Measurements from ENCODE around the gene SCUBE1.
A peak's percentile ranks its signal among the peaks of the same experiment; 100 is the strongest.

Gene SCUBE1

GRCh38 chr22:43247546-43248260 is 95.5 kb downstream of the SCUBE1 start:
- Histone ChIP-seq H3K36me3 (ENCODE audit: insufficient read depth, insufficient read length, low read length) (no peaks in the 10 kb centered on the region), H3K9ac (ENCODE audit: insufficient read length, low read depth) (peak overlapping the region; percentile 21), H3K4me1 (ENCODE audit: insufficient read depth, insufficient read length) (peaks cover 2% of the 10 kb centered on the region), H3K27me3 (ENCODE audit: insufficient read depth, insufficient read length) (no peaks in the 10 kb centered on the region), H3K4me3 (ENCODE audit: insufficient read length, low read depth) (no peak overlapping the region), H3K9me3 (ENCODE audit: insufficient read depth, low read length) (no peaks in the 10 kb centered on the region)
- DNase-seq (ENCODE audit: low read depth, low spot score) = no peak
- TF ChIP-seq SUZ12 (IDR thresholded peaks at IDR 0.05; ENCODE audit: extremely low read depth, insufficient read depth, insufficient read length) (no peak), ZNF274 (IDR thresholded peaks at IDR 0.05; ENCODE audit: low read depth, low read length) (no peak), YY1 (IDR thresholded peaks at IDR 0.05; ENCODE audit: insufficient read depth, insufficient read length) (no peak)

- DNase-seq (ENCODE audit: low read depth, low spot score) = no peak
- Histone ChIP-seq H3K9me3 (ENCODE audit: insufficient read depth, low read length) (no peaks in the 10 kb centered on the region), H3K27me3 (ENCODE audit: insufficient read depth, insufficient read length) (no peaks in the 10 kb centered on the region), H3K36me3 (ENCODE audit: insufficient read depth, insufficient read length, low read length) (no peaks in the 10 kb centered on the region), H3K4me1 (ENCODE audit: insufficient read depth, insufficient read length) (peaks cover 2% of the 10 kb centered on the region), H3K9ac (ENCODE audit: insufficient read length, low read depth) (peak overlapping the region; percentile 10), H3K4me3 (ENCODE audit: insufficient read length, low read depth) (no peak overlapping the region)
- no peak for TF ChIP-seq ZNF274 (IDR thresholded peaks at IDR 0.05; ENCODE audit: low read depth, low read length)
- TF ChIP-seq SUZ12 (IDR thresholded peaks at IDR 0.05; ENCODE audit: extremely low read depth, insufficient read depth, insufficient read length) = no peak
- TF ChIP-seq YY1 (IDR thresholded peaks at IDR 0.05; ENCODE audit: insufficient read depth, insufficient read length) = no peak
These were observed 97.0 kb downstream of the SCUBE1 start for GRCh38 chr22:43246188-43246587.

GRCh38 chr22:43245717-43246116 is 97.5 kb downstream of the SCUBE1 start:
- Histone ChIP-seq H3K4me1 (ENCODE audit: insufficient read depth, insufficient read length) (peaks cover 2% of the 10 kb centered on the region), H3K9me3 (ENCODE audit: insufficient read depth, low read length) (no peaks in the 10 kb centered on the region), H3K9ac (ENCODE audit: insufficient read length, low read depth) (no peak overlapping the region), H3K27me3 (ENCODE audit: insufficient read depth, insufficient read length) (no peaks in the 10 kb centered on the region), H3K4me3 (ENCODE audit: insufficient read length, low read depth) (no peak overlapping the region), H3K36me3 (ENCODE audit: insufficient read depth, insufficient read length, low read length) (no peaks in the 10 kb centered on the region)
- DNase-seq (ENCODE audit: low read depth, low spot score) = no peak
- TF ChIP-seq YY1 (IDR thresholded peaks at IDR 0.05; ENCODE audit: insufficient read depth, insufficient read length) = no peak
- no peak for TF ChIP-seq SUZ12 (IDR thresholded peaks at IDR 0.05; ENCODE audit: extremely low read depth, insufficient read depth, insufficient read length)
- TF ChIP-seq ZNF274 (IDR thresholded peaks at IDR 0.05; ENCODE audit: low read depth, low read length) = no peak

GRCh38 chr22:43244803-43245527 is 98.2 kb downstream of the SCUBE1 start:
- TF ChIP-seq ZNF274 (IDR thresholded peaks at IDR 0.05; ENCODE audit: low read depth, low read length) = no peak
- no peak for TF ChIP-seq YY1 (IDR thresholded peaks at IDR 0.05; ENCODE audit: insufficient read depth, insufficient read length)
- TF ChIP-seq SUZ12 (IDR thresholded peaks at IDR 0.05; ENCODE audit: extremely low read depth, insufficient read depth, insufficient read length) = no peak
- no peaks in the 10 kb centered on the region for H3K9me3 ChIP-seq (ENCODE audit: insufficient read depth, low read length)
- no peak for DNase-seq (ENCODE audit: low read depth, low spot score)
- H3K36me3 ChIP-seq (ENCODE audit: insufficient read depth, insufficient read length, low read length) = no peaks in the 10 kb centered on the region
- H3K9ac ChIP-seq (ENCODE audit: insufficient read length, low read depth) = no peak overlapping the region
- no peak overlapping the region for H3K4me3 ChIP-seq (ENCODE audit: insufficient read length, low read depth)
- H3K27me3 ChIP-seq (ENCODE audit: insufficient read depth, insufficient read length) = no peaks in the 10 kb centered on the region
- H3K4me1 ChIP-seq (ENCODE audit: insufficient read depth, insufficient read length) = peaks cover 2% of the 10 kb centered on the region

DNA sequence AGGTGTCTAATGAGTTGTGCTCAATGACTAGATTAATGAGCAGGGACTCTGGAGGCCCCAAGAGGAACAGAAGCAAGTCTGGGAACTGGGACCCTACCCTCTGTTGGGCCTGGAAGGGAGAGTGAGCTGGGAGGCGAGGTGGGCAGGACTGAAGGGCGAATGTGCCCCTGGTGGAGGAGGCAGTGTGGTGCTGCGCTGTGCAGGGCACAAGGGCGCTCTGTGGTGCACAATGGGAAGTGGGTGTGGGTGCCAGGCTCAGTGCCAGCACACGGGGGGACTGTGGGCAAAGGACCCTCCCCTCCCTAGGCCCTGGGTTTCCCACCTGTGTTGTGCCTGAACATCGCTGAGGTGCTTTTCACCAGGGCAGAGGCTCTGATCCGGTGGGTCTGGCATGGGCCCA is 98.8 kb downstream of the SCUBE1 start:
- DNase-seq (ENCODE audit: low read depth, low spot score) = no peak
- no peaks in the 10 kb centered on the region for H3K27me3 ChIP-seq (ENCODE audit: insufficient read depth, insufficient read length)
- H3K9ac ChIP-seq (ENCODE audit: insufficient read length, low read depth) = no peak overlapping the region
- H3K9me3 ChIP-seq (ENCODE audit: insufficient read depth, low read length) = no peaks in the 10 kb centered on the region
- peaks cover 2% of the 10 kb centered on the region for H3K4me1 ChIP-seq (ENCODE audit: insufficient read depth, insufficient read length)
- TF ChIP-seq YY1 (IDR thresholded peaks at IDR 0.05; ENCODE audit: insufficient read depth, insufficient read length) (no peak), ZNF274 (IDR thresholded peaks at IDR 0.05; ENCODE audit: low read depth, low read length) (no peak), SUZ12 (IDR thresholded peaks at IDR 0.05; ENCODE audit: extremely low read depth, insufficient read depth, insufficient read length) (no peak)
- H3K36me3 ChIP-seq (ENCODE audit: insufficient read depth, insufficient read length, low read length) = no peaks in the 10 kb centered on the region
- no peak overlapping the region for H3K4me3 ChIP-seq (ENCODE audit: insufficient read length, low read depth)

- H3K4me3 ChIP-seq (ENCODE audit: insufficient read length, low read depth) = no peak overlapping the region
- no peak for TF ChIP-seq ZNF274 (IDR thresholded peaks at IDR 0.05; ENCODE audit: low read depth, low read length)
- no peak for TF ChIP-seq YY1 (IDR thresholded peaks at IDR 0.05; ENCODE audit: insufficient read depth, insufficient read length)
- no peak for TF ChIP-seq SUZ12 (IDR thresholded peaks at IDR 0.05; ENCODE audit: extremely low read depth, insufficient read depth, insufficient read length)
- no peaks in the 10 kb centered on the region for H3K27me3 ChIP-seq (ENCODE audit: insufficient read depth, insufficient read length)
- H3K4me1 ChIP-seq (ENCODE audit: insufficient read depth, insufficient read length) = peaks cover 2% of the 10 kb centered on the region
- H3K9me3 ChIP-seq (ENCODE audit: insufficient read depth, low read length) = no peaks in the 10 kb centered on the region
- no peak for DNase-seq (ENCODE audit: low read depth, low spot score)
- H3K36me3 ChIP-seq (ENCODE audit: insufficient read depth, insufficient read length, low read length) = no peaks in the 10 kb centered on the region
- H3K9ac ChIP-seq (ENCODE audit: insufficient read length, low read depth) = no peak overlapping the region
These were observed 99.8 kb downstream of the SCUBE1 start for GRCh38 chr22:43243324-43243723.

DNA sequence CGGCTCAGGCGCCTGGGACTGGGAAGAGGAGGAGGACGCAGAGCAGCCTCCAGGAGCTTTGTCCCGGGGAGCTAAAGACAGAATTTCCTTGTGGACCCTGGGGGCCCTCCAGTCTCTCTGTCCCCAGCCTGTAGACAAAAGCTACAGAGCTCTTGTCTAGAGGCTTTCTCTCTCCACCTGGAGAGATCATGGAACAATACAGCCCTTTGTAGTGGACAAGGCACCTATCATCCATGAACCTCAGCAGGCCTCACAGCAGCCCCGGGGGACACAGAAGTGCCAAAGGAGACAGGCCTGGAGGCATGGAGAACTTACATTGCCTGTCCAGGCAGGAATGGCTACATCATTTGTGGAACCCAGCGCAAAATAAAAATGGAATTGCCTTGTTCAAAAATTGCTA is 100.5 kb downstream of the SCUBE1 start:
- Histone ChIP-seq H3K4me1 (ENCODE audit: insufficient read depth, insufficient read length) (peaks cover 2% of the 10 kb centered on the region), H3K27me3 (ENCODE audit: insufficient read depth, insufficient read length) (no peaks in the 10 kb centered on the region), H3K9ac (ENCODE audit: insufficient read length, low read depth) (no peak overlapping the region), H3K9me3 (ENCODE audit: insufficient read depth, low read length) (no peaks in the 10 kb centered on the region), H3K4me3 (ENCODE audit: insufficient read length, low read depth) (no peak overlapping the region), H3K36me3 (ENCODE audit: insufficient read depth, insufficient read length, low read length) (no peaks in the 10 kb centered on the region)
- TF ChIP-seq ZNF274 (IDR thresholded peaks at IDR 0.05; ENCODE audit: low read depth, low read length) (no peak), YY1 (IDR thresholded peaks at IDR 0.05; ENCODE audit: insufficient read depth, insufficient read length) (no peak), SUZ12 (IDR thresholded peaks at IDR 0.05; ENCODE audit: extremely low read depth, insufficient read depth, insufficient read length) (no peak)
- no peak for DNase-seq (ENCODE audit: low read depth, low spot score)
